ENCODE data around the gene TOP2A. TPM values are rescaled to one million over a fixed set of nuclear protein-coding genes. Genes with fewer than 3 reads are reported as not detected.

Gene TOP2A
- total RNA-seq, 2 experiments from 2014 or later: 310 to 347 TPM

DNA sequence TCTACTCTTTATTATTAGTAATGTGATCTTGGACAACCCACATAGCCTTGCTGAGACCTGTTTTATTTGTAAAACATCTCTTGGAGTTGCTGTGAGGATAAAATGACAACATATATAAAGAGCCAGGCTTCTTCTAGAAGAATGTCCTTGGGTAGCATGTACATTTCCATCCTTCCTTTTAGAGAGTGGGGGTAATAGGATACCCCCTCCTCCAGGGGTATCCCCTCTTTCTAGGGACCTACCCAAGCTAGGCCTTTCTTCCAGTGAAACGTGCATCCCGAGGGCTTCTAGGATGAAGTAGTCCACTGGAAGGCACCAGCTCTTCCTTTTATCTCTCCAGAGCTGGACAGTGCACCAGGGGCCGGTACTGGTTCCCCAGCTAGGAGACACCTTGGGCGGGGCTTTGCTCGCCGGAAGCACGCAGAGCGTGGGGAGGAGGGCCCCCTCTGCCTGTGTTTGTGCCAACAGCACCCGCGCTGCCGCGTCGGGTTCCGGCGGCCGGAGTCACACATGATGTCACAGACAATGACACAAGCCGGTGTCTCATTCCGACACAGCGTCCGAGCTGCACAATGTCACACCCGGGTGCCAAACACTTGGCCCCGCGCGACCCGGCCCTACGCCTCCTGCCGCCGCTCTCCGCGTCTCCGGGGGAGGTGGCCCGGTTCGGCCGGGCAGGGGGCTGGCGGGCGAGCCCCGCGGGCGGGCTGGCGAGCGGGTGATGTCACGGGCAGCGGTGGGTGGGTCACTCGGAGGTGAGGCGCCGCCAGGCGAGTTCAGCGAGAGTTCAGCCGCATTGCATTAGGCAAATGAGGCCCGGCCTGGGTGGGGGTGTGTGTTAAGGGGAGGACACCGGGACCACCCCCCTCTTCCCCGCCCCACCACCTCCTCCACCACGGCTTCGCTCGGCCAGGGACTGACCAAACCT, 76.6 kb downstream of the TOP2A start:
- CTCF ChIA-PET: interaction anchor here (0.8 to 2.7 kb wide), 11 partner anchors 10 to 192 kb away, joined by 3 to 27 read pairs (median 6); partner anchors contain the start of gene WIPF2
- Mint-ChIP-seq H3K36me3 (peaks cover 22% of the 10 kb centered on the region), H3K4me3 (peak overlapping the region; percentile 68), H3K9me3 (ENCODE audit: low read depth) (no peaks in the 10 kb centered on the region), H3K27me3 (no peaks in the 10 kb centered on the region), H3K4me1 (peaks cover 75% of the 10 kb centered on the region), H3K27ac (peak overlapping the region; percentile 87)
- DNase-seq (peak; percentile 95), ATAC-seq (peak; percentile 91)

DNA sequence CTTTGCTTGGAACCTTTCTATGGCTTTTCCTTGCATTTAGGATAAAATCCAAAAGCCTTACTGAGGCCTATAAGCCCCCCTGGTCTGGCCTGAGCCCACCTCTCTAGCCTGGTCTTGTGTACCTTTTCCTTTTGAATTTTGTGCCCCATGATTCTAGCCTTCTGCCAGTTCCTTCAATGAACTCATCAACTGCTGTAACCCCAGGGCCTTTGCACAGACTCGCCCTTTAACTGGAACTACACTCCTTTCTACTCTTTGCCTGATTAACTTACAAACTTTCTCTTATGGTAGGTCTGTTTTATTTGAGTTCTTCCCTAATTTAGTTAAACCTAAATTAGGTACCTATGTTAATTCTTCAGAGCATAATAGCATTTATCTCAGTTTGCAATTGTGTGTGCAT, 77.4 kb downstream of the TOP2A start:
- peaks cover 22% of the 10 kb centered on the region for H3K36me3 Mint-ChIP-seq
- no peak overlapping the region for H3K4me3 Mint-ChIP-seq
- H3K9me3 Mint-ChIP-seq (ENCODE audit: low read depth): no peaks in the 10 kb centered on the region
- peak overlapping the region; percentile 87 for H3K27ac Mint-ChIP-seq
- no peaks in the 10 kb centered on the region for H3K27me3 Mint-ChIP-seq
- H3K4me1 Mint-ChIP-seq: peaks cover 67% of the 10 kb centered on the region
- CTCF ChIA-PET: interaction anchor here (1.1 to 2.7 kb wide), 5 partner anchors 15 to 121 kb away, joined by 3 to 27 read pairs (median 8); partner anchors contain the start of gene WIPF2
- DNase-seq: no peak
- no peak for ATAC-seq

DNA sequence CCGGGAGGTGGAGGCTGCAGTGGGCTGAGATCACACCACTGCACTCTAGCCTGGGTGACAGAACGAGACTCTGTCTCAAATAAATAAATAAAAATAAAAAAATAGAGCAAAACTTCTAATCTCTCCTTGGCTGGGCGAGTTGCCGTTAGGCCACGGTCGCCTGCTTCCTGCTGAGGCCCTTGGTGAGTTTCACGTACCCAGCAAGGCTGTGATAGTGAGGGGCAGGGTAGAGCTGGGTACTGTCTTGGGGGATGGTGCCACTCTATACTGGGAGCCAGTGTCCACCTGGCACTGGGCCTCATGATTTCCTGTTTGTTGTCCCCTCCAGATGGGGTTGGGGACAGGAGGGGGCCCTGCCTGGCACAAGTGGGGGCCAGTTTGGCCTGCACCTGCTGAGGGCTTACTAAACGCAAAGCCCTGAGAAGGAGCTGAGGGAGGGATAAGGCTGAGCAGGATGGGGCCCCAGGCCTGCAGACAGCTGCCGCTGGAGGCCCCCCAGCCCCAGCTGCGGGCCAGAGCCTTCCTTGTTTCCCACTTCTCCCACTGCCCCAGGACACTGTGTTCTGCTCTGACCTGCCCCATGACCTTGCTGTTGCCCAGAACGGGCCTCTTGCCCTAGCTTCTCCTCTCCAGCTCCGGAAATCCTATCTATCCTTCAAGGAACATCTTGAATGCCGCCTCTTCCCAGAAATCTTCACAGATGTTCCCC, 78.6 kb downstream of the TOP2A start:
- Mint-ChIP-seq H3K36me3 (peaks cover 26% of the 10 kb centered on the region), H3K4me1 (peaks cover 67% of the 10 kb centered on the region), H3K9me3 (ENCODE audit: low read depth) (no peaks in the 10 kb centered on the region), H3K4me3 (no peak overlapping the region), H3K27me3 (no peaks in the 10 kb centered on the region), H3K27ac (peak overlapping the region; percentile 50)
- DNase-seq: no peak
- no peak for ATAC-seq
- CTCF ChIA-PET: interaction anchor here (0.7 to 2.7 kb wide), 6 partner anchors 15 to 137 kb away, joined by 3 to 27 read pairs (median 4); no protein-coding TSS in a partner anchor

Other genes starting within 250 kb of the TOP2A start
- gene RAPGEFL1, start 240.4 kb downstream of the TOP2A start, total RNA-seq: 1 to 10 TPM; 4.4 to 4.6 TPM
- 10 to 100 TPM; 24.1 to 26.1 TPM for gene WIPF2, start 198.6 kb downstream of the TOP2A start, total RNA-seq
- 100 to 1,000 TPM; 109 to 111 TPM for gene CDC6, start 130.0 kb downstream of the TOP2A start, total RNA-seq
- 10 to 100 TPM; 29.9 to 39.5 TPM for gene RARA, start 108.7 kb downstream of the TOP2A start, total RNA-seq
- not detected for gene GJD3, start 53.2 kb downstream of the TOP2A start, total RNA-seq
- gene IGFBP4, start 25.6 kb upstream of the TOP2A start, total RNA-seq: 1 to 10 TPM; 3.4 to 5.9 TPM
- 1 to 10 TPM; 4.2 to 5.8 TPM for gene TNS4, start 83.7 kb upstream of the TOP2A start, total RNA-seq
- 10 to 100 TPM; 43.5 to 83.9 TPM for gene CCR7, start 147.6 kb upstream of the TOP2A start, total RNA-seq
- 100 to 1,000 TPM in 1 of 2 experiments, 10 to 100 TPM in 1; 90.7 to 110 TPM for gene SMARCE1, start 229.9 kb upstream of the TOP2A start, total RNA-seq
- not detected for gene KRT222, start 247.3 kb upstream of the TOP2A start, total RNA-seq

Measured in activated CD8-positive, alpha-beta memory T cell treated with anti-CD3 and anti-CD28 coated beads, Interleukin-2, amount 10 ng/mL, durations not matched to agents 7 days and 5 days (primary cell).